ENCODE data around the gene CAMK1D.

CAMK1D gene

GRCh38 chr10:12781976-12782375, 432.6 kb downstream of the CAMK1D start:
- Histone ChIP-seq H3K27me3 (ENCODE audit: control insufficient read depth in 5 of 5, insufficient read depth in 4 of 5, low read length in 5 of 5) (no peaks in the 10 kb centered on the region), H3K4me1 (ENCODE audit: control insufficient read depth in 5 of 5, insufficient read depth in 5 of 5, low read length in 5 of 5) (peaks cover 0 to 26% (median 19%) of the 10 kb centered on the region in 5 donors), H3K36me3 (ENCODE audit: control insufficient read depth in 5 of 5, insufficient read depth in 5 of 5, low read length in 5 of 5) (peaks cover 0 to 4% (median 0%) of the 10 kb centered on the region in 5 donors), H3K9me3 (ENCODE audit: control insufficient read depth in 5 of 5, low read length in 5 of 5) (no peaks in the 10 kb centered on the region), H3K27ac (ENCODE audit: low read depth, low read length) (no peak overlapping the region), H3K9ac (ENCODE audit: low read length in 5 of 5) (no peak overlapping the region), H3K4me3 (ENCODE audit: low read depth in 1 of 5, low read length in 5 of 5) (no peak overlapping the region)

- Histone ChIP-seq H3K4me3 (ENCODE audit: low read depth in 1 of 5, low read length in 5 of 5) (peak overlapping the region in 2 of 5 donors; percentile 19 to 51), H3K27ac (ENCODE audit: low read depth, low read length) (no peak overlapping the region), H3K36me3 (ENCODE audit: control insufficient read depth in 5 of 5, insufficient read depth in 5 of 5, low read length in 5 of 5) (peaks cover 0 to 4% (median 0%) of the 10 kb centered on the region in 5 donors), H3K9ac (ENCODE audit: low read length in 5 of 5) (no peak overlapping the region), H3K9me3 (ENCODE audit: control insufficient read depth in 5 of 5, low read length in 5 of 5) (no peaks in the 10 kb centered on the region), H3K4me1 (ENCODE audit: control insufficient read depth in 5 of 5, insufficient read depth in 5 of 5, low read length in 5 of 5) (peaks cover 0 to 25% (median 19%) of the 10 kb centered on the region in 5 donors), H3K27me3 (ENCODE audit: control insufficient read depth in 5 of 5, insufficient read depth in 4 of 5, low read length in 5 of 5) (no peaks in the 10 kb centered on the region)
Measured at GRCh38 chr10:12782537-12782936, 433.2 kb downstream of the CAMK1D start.

GRCh38 chr10:12783293-12783692, 433.9 kb downstream of the CAMK1D start:
- peaks cover 0 to 4% (median 0%) of the 10 kb centered on the region in 5 donors for H3K36me3 ChIP-seq (ENCODE audit: control insufficient read depth in 5 of 5, insufficient read depth in 5 of 5, low read length in 5 of 5)
- H3K4me3 ChIP-seq (ENCODE audit: low read depth in 1 of 5, low read length in 5 of 5), result peak overlapping the region in 1 of 5 donors; percentile 11
- H3K27me3 ChIP-seq (ENCODE audit: control insufficient read depth in 5 of 5, insufficient read depth in 4 of 5, low read length in 5 of 5), result no peaks in the 10 kb centered on the region
- H3K9me3 ChIP-seq (ENCODE audit: control insufficient read depth in 5 of 5, low read length in 5 of 5), result no peaks in the 10 kb centered on the region
- no peak overlapping the region for H3K9ac ChIP-seq (ENCODE audit: low read length in 5 of 5)
- H3K4me1 ChIP-seq (ENCODE audit: control insufficient read depth in 5 of 5, insufficient read depth in 5 of 5, low read length in 5 of 5), result peaks cover 0 to 21% (median 15%) of the 10 kb centered on the region in 5 donors
- no peak overlapping the region for H3K27ac ChIP-seq (ENCODE audit: low read depth, low read length)

- no peak overlapping the region for H3K9ac ChIP-seq (ENCODE audit: low read length in 5 of 5)
- peaks cover 0 to 4% (median 0%) of the 10 kb centered on the region in 5 donors for H3K36me3 ChIP-seq (ENCODE audit: control insufficient read depth in 5 of 5, insufficient read depth in 5 of 5, low read length in 5 of 5)
- H3K27me3 ChIP-seq (ENCODE audit: control insufficient read depth in 5 of 5, insufficient read depth in 4 of 5, low read length in 5 of 5), result no peaks in the 10 kb centered on the region
- no peaks in the 10 kb centered on the region for H3K9me3 ChIP-seq (ENCODE audit: control insufficient read depth in 5 of 5, low read length in 5 of 5)
- no peak overlapping the region for H3K4me3 ChIP-seq (ENCODE audit: low read depth in 1 of 5, low read length in 5 of 5)
- H3K27ac ChIP-seq (ENCODE audit: low read depth, low read length), result no peak overlapping the region
- peaks cover 0 to 21% (median 15%) of the 10 kb centered on the region in 5 donors for H3K4me1 ChIP-seq (ENCODE audit: control insufficient read depth in 5 of 5, insufficient read depth in 5 of 5, low read length in 5 of 5)
Measured at GRCh38 chr10:12784646-12785045, 435.3 kb downstream of the CAMK1D start.

GRCh38 chr10:12785415-12785831, 436.1 kb downstream of the CAMK1D start:
- no peaks in the 10 kb centered on the region for H3K9me3 ChIP-seq (ENCODE audit: control insufficient read depth in 5 of 5, low read length in 5 of 5)
- H3K9ac ChIP-seq (ENCODE audit: low read length in 5 of 5), result no peak overlapping the region
- no peak overlapping the region for H3K27ac ChIP-seq (ENCODE audit: low read depth, low read length)
- H3K36me3 ChIP-seq (ENCODE audit: control insufficient read depth in 5 of 5, insufficient read depth in 5 of 5, low read length in 5 of 5), result peaks cover 0 to 4% (median 0%) of the 10 kb centered on the region in 5 donors
- no peak overlapping the region for H3K4me3 ChIP-seq (ENCODE audit: low read depth in 1 of 5, low read length in 5 of 5)
- no peaks in the 10 kb centered on the region for H3K27me3 ChIP-seq (ENCODE audit: control insufficient read depth in 5 of 5, insufficient read depth in 4 of 5, low read length in 5 of 5)
- peaks cover 0 to 21% (median 15%) of the 10 kb centered on the region in 5 donors for H3K4me1 ChIP-seq (ENCODE audit: control insufficient read depth in 5 of 5, insufficient read depth in 5 of 5, low read length in 5 of 5)

- Histone ChIP-seq H3K27ac (ENCODE audit: low read depth, low read length) (no peak overlapping the region), H3K36me3 (ENCODE audit: control insufficient read depth in 5 of 5, insufficient read depth in 5 of 5, low read length in 5 of 5) (peaks cover 0 to 5% (median 4%) of the 10 kb centered on the region in 5 donors), H3K27me3 (ENCODE audit: control insufficient read depth in 5 of 5, insufficient read depth in 4 of 5, low read length in 5 of 5) (no peaks in the 10 kb centered on the region), H3K4me1 (ENCODE audit: control insufficient read depth in 5 of 5, insufficient read depth in 5 of 5, low read length in 5 of 5) (peaks cover 0 to 10% (median 6%) of the 10 kb centered on the region in 5 donors), H3K9me3 (ENCODE audit: control insufficient read depth in 5 of 5, low read length in 5 of 5) (peaks cover 0 to 4% (median 0%) of the 10 kb centered on the region in 5 donors), H3K4me3 (ENCODE audit: low read depth in 1 of 5, low read length in 5 of 5) (no peak overlapping the region), H3K9ac (ENCODE audit: low read length in 5 of 5) (no peak overlapping the region)
Measured at GRCh38 chr10:12787297-12787696, 437.9 kb downstream of the CAMK1D start.

GRCh38 chr10:12788277-12788676, 438.9 kb downstream of the CAMK1D start:
- Histone ChIP-seq H3K4me3 (ENCODE audit: low read depth in 1 of 5, low read length in 5 of 5) (no peak overlapping the region), H3K9me3 (ENCODE audit: control insufficient read depth in 5 of 5, low read length in 5 of 5) (peaks cover 0 to 4% (median 0%) of the 10 kb centered on the region in 5 donors), H3K9ac (ENCODE audit: low read length in 5 of 5) (no peak overlapping the region), H3K36me3 (ENCODE audit: control insufficient read depth in 5 of 5, insufficient read depth in 5 of 5, low read length in 5 of 5) (peaks cover 0 to 5% (median 4%) of the 10 kb centered on the region in 5 donors), H3K4me1 (ENCODE audit: control insufficient read depth in 5 of 5, insufficient read depth in 5 of 5, low read length in 5 of 5) (peaks cover 0 to 2% (median 1%) of the 10 kb centered on the region in 5 donors), H3K27ac (ENCODE audit: low read depth, low read length) (no peak overlapping the region), H3K27me3 (ENCODE audit: control insufficient read depth in 5 of 5, insufficient read depth in 4 of 5, low read length in 5 of 5) (no peaks in the 10 kb centered on the region)

GRCh38 chr10:12790270-12790669, 440.9 kb downstream of the CAMK1D start:
- Histone ChIP-seq H3K27me3 (ENCODE audit: control insufficient read depth in 5 of 5, insufficient read depth in 4 of 5, low read length in 5 of 5) (no peaks in the 10 kb centered on the region), H3K4me3 (ENCODE audit: low read depth in 1 of 5, low read length in 5 of 5) (no peak overlapping the region), H3K9ac (ENCODE audit: low read length in 5 of 5) (no peak overlapping the region), H3K9me3 (ENCODE audit: control insufficient read depth in 5 of 5, low read length in 5 of 5) (peaks cover 0 to 4% (median 0%) of the 10 kb centered on the region in 5 donors), H3K36me3 (ENCODE audit: control insufficient read depth in 5 of 5, insufficient read depth in 5 of 5, low read length in 5 of 5) (peaks cover 0 to 7% (median 5%) of the 10 kb centered on the region in 5 donors), H3K27ac (ENCODE audit: low read depth, low read length) (no peak overlapping the region), H3K4me1 (ENCODE audit: control insufficient read depth in 5 of 5, insufficient read depth in 5 of 5, low read length in 5 of 5) (peaks cover 0 to 4% (median 3%) of the 10 kb centered on the region in 5 donors)

GRCh38 chr10:12791728-12792127, 442.4 kb downstream of the CAMK1D start:
- peaks cover 0 to 12% (median 8%) of the 10 kb centered on the region in 5 donors for H3K4me1 ChIP-seq (ENCODE audit: control insufficient read depth in 5 of 5, insufficient read depth in 5 of 5, low read length in 5 of 5)
- H3K9ac ChIP-seq (ENCODE audit: low read length in 5 of 5), result no peak overlapping the region
- H3K36me3 ChIP-seq (ENCODE audit: control insufficient read depth in 5 of 5, insufficient read depth in 5 of 5, low read length in 5 of 5), result peaks cover 0 to 7% (median 5%) of the 10 kb centered on the region in 5 donors
- H3K27ac ChIP-seq (ENCODE audit: low read depth, low read length), result no peak overlapping the region
- no peak overlapping the region for H3K4me3 ChIP-seq (ENCODE audit: low read depth in 1 of 5, low read length in 5 of 5)
- H3K9me3 ChIP-seq (ENCODE audit: control insufficient read depth in 5 of 5, low read length in 5 of 5), result peaks cover 0 to 4% (median 0%) of the 10 kb centered on the region in 5 donors
- no peaks in the 10 kb centered on the region for H3K27me3 ChIP-seq (ENCODE audit: control insufficient read depth in 5 of 5, insufficient read depth in 4 of 5, low read length in 5 of 5)

- H3K27me3 ChIP-seq (ENCODE audit: control insufficient read depth in 5 of 5, insufficient read depth in 4 of 5, low read length in 5 of 5), result no peaks in the 10 kb centered on the region
- H3K36me3 ChIP-seq (ENCODE audit: control insufficient read depth in 5 of 5, insufficient read depth in 5 of 5, low read length in 5 of 5), result peaks cover 0 to 7% (median 5%) of the 10 kb centered on the region in 5 donors
- H3K27ac ChIP-seq (ENCODE audit: low read depth, low read length), result no peak overlapping the region
- H3K9ac ChIP-seq (ENCODE audit: low read length in 5 of 5), result no peak overlapping the region
- no peak overlapping the region for H3K4me3 ChIP-seq (ENCODE audit: low read depth in 1 of 5, low read length in 5 of 5)
- H3K9me3 ChIP-seq (ENCODE audit: control insufficient read depth in 5 of 5, low read length in 5 of 5), result peaks cover 0 to 4% (median 0%) of the 10 kb centered on the region in 5 donors
- H3K4me1 ChIP-seq (ENCODE audit: control insufficient read depth in 5 of 5, insufficient read depth in 5 of 5, low read length in 5 of 5), result peaks cover 0 to 12% (median 8%) of the 10 kb centered on the region in 5 donors
Measured at GRCh38 chr10:12792889-12793556, 443.7 kb downstream of the CAMK1D start.

Measured in subcutaneous abdominal adipose tissue (tissue), 5 donors.